ENCODE results near the gene TNFRSF6B. TPM values are rescaled to one million over a fixed set of nuclear protein-coding genes. Genes with fewer than 3 reads are reported as not detected.

Gene TNFRSF6B
- total and polyA plus RNA-seq, 2 donors (not counting 1 experiment from before 2014, with no cell fraction given) = 3.8 to 35.2 TPM

- H4K20me1 ChIP-seq (ENCODE audit: control insufficient read depth, extremely low read depth, insufficient read depth, low read length) = no peaks in the 10 kb centered on the region
- H2AFZ ChIP-seq (ENCODE audit: low read length) = no peak overlapping the region
Observed at GRCh38 chr20:63733117-63733516, 36.7 kb downstream of the TNFRSF6B start.

GRCh38 chr20:63733579-63734081, 37.2 kb downstream of the TNFRSF6B start:
- H3K27me3 ChIP-seq (ENCODE audit: control insufficient read depth, insufficient read depth, low read length) = no peaks in the 10 kb centered on the region
- peaks cover 21% of the 10 kb centered on the region for H3K79me2 ChIP-seq (ENCODE audit: control insufficient read depth, insufficient read depth, low read length)
- no peaks in the 10 kb centered on the region for H4K20me1 ChIP-seq (ENCODE audit: control insufficient read depth, extremely low read depth, insufficient read depth, low read length)
- no peak overlapping the region for H3K4me3 ChIP-seq (replicated peaks in 1 of 4; ENCODE audit: control extremely low read depth in 1 of 4, insufficient read depth in 1 of 4, low read depth in 3 of 4, low read length in 4 of 4)
- no peak overlapping the region for H3K4me2 ChIP-seq (ENCODE audit: extremely low read depth, insufficient read depth, low read length)
- no peaks in the 10 kb centered on the region for H3K4me1 ChIP-seq (ENCODE audit: control insufficient read depth, extremely low read depth, insufficient read depth, low read length)
- H3K9ac ChIP-seq (ENCODE audit: insufficient read depth, low read length) = no peak overlapping the region
- no peak for DNase-seq (ENCODE audit: low read depth in 2 of 2)
- peaks cover 22% of the 10 kb centered on the region for H3K36me3 ChIP-seq (ENCODE audit: control insufficient read depth, insufficient read depth, low read length)
- no peak overlapping the region for H2AFZ ChIP-seq (ENCODE audit: low read length)
- TF ChIP-seq CTCF (conservative IDR thresholded peaks at IDR 0.05 in 1 of 2, IDR thresholded peaks at IDR 0.05 in 1 of 2; ENCODE audit: low read depth in 1 of 2, low read length in 2 of 2) (no peak), EZH2 (IDR thresholded peaks at IDR 0.05; ENCODE audit: low read length, missing control alignments) (no peak)
- H3K9me3 ChIP-seq (ENCODE audit: control insufficient read depth, insufficient read depth, low read depth, low read length) = no peaks in the 10 kb centered on the region
- H3K27ac ChIP-seq (ENCODE audit: insufficient read depth, low read length) = no peak overlapping the region

More at GRCh38 chr20:63733117-63733516, 36.7 kb downstream of the TNFRSF6B start:
- Histone ChIP-seq H3K9me3 (ENCODE audit: control insufficient read depth, insufficient read depth, low read depth, low read length) (no peaks in the 10 kb centered on the region), H3K27me3 (ENCODE audit: control insufficient read depth, insufficient read depth, low read length) (no peaks in the 10 kb centered on the region), H3K4me1 (ENCODE audit: control insufficient read depth, extremely low read depth, insufficient read depth, low read length) (no peaks in the 10 kb centered on the region), H3K79me2 (ENCODE audit: control insufficient read depth, insufficient read depth, low read length) (peaks cover 21% of the 10 kb centered on the region), H3K27ac (ENCODE audit: insufficient read depth, low read length) (no peak overlapping the region), H3K9ac (ENCODE audit: insufficient read depth, low read length) (no peak overlapping the region), H3K4me3 (replicated peaks in 1 of 4; ENCODE audit: control extremely low read depth in 1 of 4, insufficient read depth in 1 of 4, low read depth in 3 of 4, low read length in 4 of 4) (no peak overlapping the region), H3K36me3 (ENCODE audit: control insufficient read depth, insufficient read depth, low read length) (peaks cover 22% of the 10 kb centered on the region), H3K4me2 (ENCODE audit: extremely low read depth, insufficient read depth, low read length) (no peak overlapping the region)
- DNase-seq (ENCODE audit: low read depth in 2 of 2) = no peak
- no peak for TF ChIP-seq EZH2 (IDR thresholded peaks at IDR 0.05; ENCODE audit: low read length, missing control alignments)
- no peak for TF ChIP-seq CTCF (conservative IDR thresholded peaks at IDR 0.05 in 1 of 2, IDR thresholded peaks at IDR 0.05 in 1 of 2; ENCODE audit: low read depth in 1 of 2, low read length in 2 of 2)

GRCh38 chr20:63734111-63734945, 37.9 kb downstream of the TNFRSF6B start:
- no peak overlapping the region for H3K9ac ChIP-seq (ENCODE audit: insufficient read depth, low read length)
- H4K20me1 ChIP-seq (ENCODE audit: control insufficient read depth, extremely low read depth, insufficient read depth, low read length) = no peaks in the 10 kb centered on the region
- peaks cover 22% of the 10 kb centered on the region for H3K36me3 ChIP-seq (ENCODE audit: control insufficient read depth, insufficient read depth, low read length)
- TF ChIP-seq CTCF (conservative IDR thresholded peaks at IDR 0.05 in 1 of 2, IDR thresholded peaks at IDR 0.05 in 1 of 2; ENCODE audit: low read depth in 1 of 2, low read length in 2 of 2) (no peak), EZH2 (IDR thresholded peaks at IDR 0.05; ENCODE audit: low read length, missing control alignments) (no peak)
- DNase-seq (ENCODE audit: low read depth in 2 of 2) = no peak
- peaks cover 21% of the 10 kb centered on the region for H3K79me2 ChIP-seq (ENCODE audit: control insufficient read depth, insufficient read depth, low read length)
- no peak overlapping the region for H3K4me2 ChIP-seq (ENCODE audit: extremely low read depth, insufficient read depth, low read length)
- no peak overlapping the region for H3K27ac ChIP-seq (ENCODE audit: insufficient read depth, low read length)
- no peaks in the 10 kb centered on the region for H3K27me3 ChIP-seq (ENCODE audit: control insufficient read depth, insufficient read depth, low read length)
- H3K4me1 ChIP-seq (ENCODE audit: control insufficient read depth, extremely low read depth, insufficient read depth, low read length) = peaks cover 2% of the 10 kb centered on the region
- H3K4me3 ChIP-seq (replicated peaks in 1 of 4; ENCODE audit: control extremely low read depth in 1 of 4, insufficient read depth in 1 of 4, low read depth in 3 of 4, low read length in 4 of 4) = no peak overlapping the region
- no peak overlapping the region for H2AFZ ChIP-seq (ENCODE audit: low read length)
- H3K9me3 ChIP-seq (ENCODE audit: control insufficient read depth, insufficient read depth, low read depth, low read length) = no peaks in the 10 kb centered on the region

Data from fibroblast of lung (primary cell).